GM21528 (cell line): ENCODE data around the gene FOXJ2.
"Not testable (repeated sequence)": the region's sequence is repeated elsewhere in the genome, so short reads cannot be mapped to it uniquely, and the experiment has no call there.

ENCODE experiments used
- ATAC-seq: cut with Tn5 transposase; IDR thresholded peaks from one replicate; pipeline ENCODE4 v1.9.1; 2021; ENCODE audit warnings: mild to moderate bottlenecking, moderate library complexity; ENCODE audit not compliant: unreplicated experiment, low FRiP score

FOXJ2 gene

GRCh38 chr12:8057839-8058238 is 25.3 kb downstream of the FOXJ2 start:
- ATAC-seq = no peak

- ATAC-seq = no peak
These were observed 26.0 kb downstream of the FOXJ2 start for GRCh38 chr12:8058506-8058905.

GRCh38 chr12:8064131-8064530 is 31.6 kb downstream of the FOXJ2 start:
- ATAC-seq = no peak

DNA sequence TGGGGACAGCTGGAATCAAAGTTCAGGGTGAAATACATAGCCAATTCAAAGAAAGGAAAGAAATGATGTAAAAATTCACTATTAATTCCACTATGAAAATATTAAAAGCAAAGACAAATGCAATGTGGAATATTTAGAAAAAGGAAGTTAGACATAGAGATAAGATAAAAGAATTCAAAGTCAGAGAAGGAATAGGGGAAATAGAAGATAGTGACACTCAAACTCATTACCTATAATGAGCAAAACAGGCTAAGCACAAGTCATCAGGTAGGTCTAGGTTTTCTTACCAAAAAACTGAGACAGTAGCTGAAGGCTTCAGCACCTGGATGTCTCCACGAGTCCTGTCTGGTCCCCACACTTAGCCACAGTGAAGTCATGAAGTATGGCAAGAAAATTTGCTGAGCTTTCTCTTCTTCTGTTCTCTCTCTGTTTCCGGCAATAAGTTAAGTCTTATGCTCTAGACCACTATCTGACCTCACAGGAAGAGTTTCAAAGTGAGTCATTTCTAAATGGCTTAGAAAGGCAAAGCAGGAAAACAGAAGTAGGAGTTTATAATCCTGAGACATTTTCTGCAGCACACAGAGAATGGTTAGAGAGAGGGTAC is 33.6 kb downstream of the FOXJ2 start, which contains the start of gene C3AR1:
Gene C3AR1 (minus strand): TSS at position 369 of the 604 bp plus-strand sequence. CDS start 6,174 bp downstream, outside the sequence.
- no peak for ATAC-seq

DNA sequence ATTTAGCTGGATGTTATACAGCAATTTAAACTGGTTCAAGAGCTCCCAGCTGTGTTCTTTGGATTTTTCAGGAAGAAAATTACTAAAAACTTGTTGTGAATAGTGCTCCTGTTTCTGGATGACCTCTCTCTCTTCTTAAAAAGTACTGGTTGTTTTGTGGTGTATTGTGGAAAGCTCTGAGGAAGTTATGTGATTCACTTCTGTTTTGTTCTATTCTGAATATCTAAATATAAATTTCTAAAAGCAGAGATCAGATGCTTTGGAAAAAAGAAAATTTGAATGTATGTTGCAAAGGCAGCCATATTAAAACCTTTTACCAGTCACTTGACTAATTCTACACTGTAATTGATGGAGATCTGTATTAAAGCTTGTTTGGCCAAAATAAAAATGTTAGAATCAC is 37.1 kb downstream of the FOXJ2 start:
- ATAC-seq = no peak

DNA sequence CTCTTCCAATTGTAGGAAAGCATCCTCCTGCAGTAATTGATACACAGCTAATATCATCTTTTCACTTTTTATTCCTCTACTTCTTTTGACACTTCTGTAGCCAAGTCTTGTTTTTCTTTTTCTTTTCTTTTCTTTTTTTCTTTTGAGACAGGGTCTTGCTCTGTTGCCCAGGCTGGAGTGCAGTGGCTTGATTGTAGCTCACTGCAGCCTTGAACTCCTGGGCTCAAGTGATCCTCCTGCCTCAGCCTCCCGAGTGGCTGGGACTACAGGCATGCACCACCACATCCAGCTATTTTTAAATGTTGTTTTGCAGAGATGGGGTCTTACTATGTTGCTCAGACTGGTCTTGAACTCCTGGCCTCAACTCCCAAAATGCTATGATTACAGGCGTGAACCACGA is 39.3 kb downstream of the FOXJ2 start:
- ATAC-seq = not testable (repeated sequence)

DNA sequence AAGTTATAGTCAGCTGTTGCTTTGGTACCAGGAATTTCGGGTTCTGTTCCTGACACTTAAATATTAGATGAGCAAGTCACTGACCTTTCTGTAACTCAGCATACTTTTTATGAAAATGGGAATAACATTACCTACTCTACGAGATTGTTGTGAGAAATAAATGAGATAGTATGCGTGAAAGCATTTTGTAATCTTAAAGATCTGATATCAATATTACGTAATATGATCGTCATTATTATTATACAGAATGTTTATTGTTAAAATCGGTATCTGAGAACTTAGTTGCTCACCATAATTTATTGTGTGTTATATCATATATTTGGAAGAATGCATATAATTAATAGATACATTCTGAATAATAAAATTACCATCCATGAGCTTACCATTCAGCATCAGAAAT is 43.4 kb downstream of the FOXJ2 start:
- no peak for ATAC-seq

DNA sequence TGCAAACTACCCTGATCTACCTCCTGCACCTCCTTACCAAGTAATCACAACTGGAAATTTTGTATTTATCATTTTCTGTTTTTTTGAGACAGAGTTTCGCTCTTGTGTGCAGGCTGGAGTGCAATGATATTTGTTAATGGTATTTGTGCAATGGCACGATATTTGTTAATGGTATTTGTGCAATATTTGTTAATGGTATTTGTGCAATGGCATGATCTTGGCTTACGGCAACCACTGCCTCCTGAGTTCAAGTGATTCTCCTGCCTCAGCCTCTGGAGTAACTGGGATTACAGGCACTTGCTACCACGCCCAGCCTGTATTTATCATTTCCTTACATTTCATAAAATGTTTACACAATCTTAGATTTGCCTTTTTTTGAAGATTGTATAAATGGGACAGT is 43.9 kb downstream of the FOXJ2 start:
- no peak for ATAC-seq

GRCh38 chr12:8077207-8077606 is 44.7 kb downstream of the FOXJ2 start:
- ATAC-seq = no peak

GRCh38 chr12:8078398-8078797 is 45.9 kb downstream of the FOXJ2 start:
- ATAC-seq = no peak

DNA sequence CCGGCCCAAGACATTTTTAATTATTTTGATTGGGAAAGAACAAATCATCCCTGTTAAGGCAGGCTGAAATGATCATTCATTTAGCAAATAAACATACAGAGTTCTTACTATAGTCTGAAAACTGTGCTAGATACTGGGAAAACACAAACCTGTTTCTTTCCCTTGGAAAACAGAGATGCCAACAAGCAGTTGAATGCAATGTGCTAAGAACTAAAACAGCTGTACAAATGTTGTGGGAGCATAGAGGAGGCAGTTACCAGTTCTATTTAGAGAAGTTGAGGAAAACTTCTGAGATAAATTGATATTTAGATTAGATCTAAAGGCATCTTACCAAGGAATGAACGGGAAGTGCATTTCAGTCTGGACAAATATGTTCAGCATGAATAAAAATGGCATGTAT is 46.4 kb downstream of the FOXJ2 start:
- no peak for ATAC-seq

DNA sequence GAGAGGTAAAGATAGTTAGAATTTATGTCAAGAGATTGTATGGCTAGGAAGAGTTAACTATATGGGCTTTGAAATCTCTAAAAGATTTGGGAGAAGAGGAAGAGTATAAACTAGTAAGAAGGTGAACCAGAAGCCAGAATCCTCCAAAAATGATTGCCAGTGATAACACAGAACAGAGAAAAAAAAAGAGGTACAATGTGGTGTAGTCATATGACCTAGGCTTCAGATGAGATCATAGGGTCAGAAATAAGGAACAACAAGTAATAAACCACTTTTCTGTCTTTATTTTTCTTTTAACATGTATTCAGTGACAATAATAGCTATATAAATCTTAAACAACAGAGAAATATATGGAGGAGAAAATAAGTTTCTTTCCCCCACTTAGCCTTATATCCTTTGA is 47.6 kb downstream of the FOXJ2 start:
- no peak for ATAC-seq

- ATAC-seq = peak; percentile 28
These were observed 48.9 kb downstream of the FOXJ2 start for GRCh38 chr12:8081251-8081920.

- no peak for ATAC-seq
These were observed 50.2 kb downstream of the FOXJ2 start for GRCh38 chr12:8082808-8083100.

GRCh38 chr12:8084351-8084750 is 51.8 kb downstream of the FOXJ2 start:
- ATAC-seq = not testable (repeated sequence)

GRCh38 chr12:8087666-8088065 is 55.1 kb downstream of the FOXJ2 start:
- no peak for ATAC-seq

GRCh38 chr12:8088574-8088973 is 56.1 kb downstream of the FOXJ2 start:
- ATAC-seq = peak; percentile 66

DNA sequence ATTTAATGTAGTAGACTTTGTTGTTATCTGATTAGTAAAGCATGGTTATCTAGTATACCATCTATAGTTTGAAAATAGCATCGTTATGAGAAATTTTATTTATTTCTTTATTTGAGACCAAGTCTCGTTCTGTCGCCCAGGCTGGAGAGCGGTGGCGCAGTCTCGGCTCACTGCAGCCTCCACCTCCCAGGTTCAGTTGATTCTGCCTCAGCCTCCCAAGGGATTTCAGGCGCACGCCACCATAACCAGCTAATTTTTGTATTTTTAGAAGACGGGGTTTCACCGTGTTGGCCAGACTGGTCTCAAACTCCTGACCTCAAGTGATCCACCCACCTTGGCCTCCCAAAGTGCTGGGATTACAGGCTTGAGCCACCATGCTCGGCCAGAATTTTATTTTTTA is 56.8 kb downstream of the FOXJ2 start:
- ATAC-seq = not testable (repeated sequence)

GRCh38 chr12:8089716-8090115 is 57.2 kb downstream of the FOXJ2 start:
- ATAC-seq = no peak

DNA sequence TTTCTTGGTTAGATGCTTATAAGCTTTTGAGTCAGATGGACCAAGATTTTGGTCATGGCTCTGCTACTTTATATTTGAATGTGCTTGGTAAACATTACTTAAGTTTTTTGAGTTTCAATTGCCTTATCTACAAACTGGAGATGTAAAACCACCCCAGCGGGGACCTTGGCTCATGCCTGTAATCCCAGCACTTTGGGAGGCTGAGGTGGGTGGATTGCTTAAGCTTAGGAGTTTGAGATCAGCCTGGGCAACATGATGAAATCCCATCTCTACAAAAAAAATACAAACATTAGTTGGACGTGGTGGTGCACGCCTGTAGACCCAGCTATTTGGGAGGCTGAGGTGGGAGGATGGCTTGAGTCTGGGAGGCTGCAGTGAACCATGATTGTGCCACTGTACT is 60.8 kb downstream of the FOXJ2 start:
- no peak for ATAC-seq

GRCh38 chr12:8096281-8096915 is 63.9 kb downstream of the FOXJ2 start:
- no peak for ATAC-seq

DNA sequence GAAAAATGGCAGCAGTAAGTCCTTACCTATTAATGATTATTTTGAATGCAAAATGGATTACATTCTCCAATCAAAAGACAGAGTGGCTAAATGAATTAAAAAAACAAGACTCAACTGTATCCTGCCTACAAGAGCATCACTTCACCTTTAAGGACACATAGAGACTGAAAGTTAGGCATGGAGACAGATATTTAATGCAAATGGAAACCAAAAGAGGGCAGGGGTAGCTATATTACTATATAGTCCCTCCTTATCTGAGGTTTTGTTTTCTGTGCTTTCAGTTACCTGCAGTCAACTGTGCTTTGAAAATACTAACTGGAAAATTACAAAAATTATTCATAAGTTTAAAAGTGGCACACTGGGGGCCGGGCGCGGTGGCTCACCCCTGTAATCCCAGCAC is 66.7 kb downstream of the FOXJ2 start:
- no peak for ATAC-seq
